LNCaP clone FGC (cell line): ENCODE results near the gene DAAM2.

Source experiments
- DNase-seq: peaks from one replicate; pipeline ENCODE4 v3.0.0-alpha.2; 2011; ENCODE audit warnings: low read depth
- H3K4me3 ChIP-seq: 2 replicates; pipeline ENCODE4 v1.5.1; 2011; ENCODE audit warnings: mild to moderate bottlenecking, low read depth, low read length, control low read depth
- TF ChIP-seq, protein P1 (sequence below): IDR thresholded peaks from 2 replicates; pipeline ENCODE4 v1.5.1; 2012; ENCODE audit warnings: mild to moderate bottlenecking; ENCODE audit not compliant: control insufficient read depth, insufficient read depth; ENCODE audit errors: extremely low read depth

Gene DAAM2

DNA sequence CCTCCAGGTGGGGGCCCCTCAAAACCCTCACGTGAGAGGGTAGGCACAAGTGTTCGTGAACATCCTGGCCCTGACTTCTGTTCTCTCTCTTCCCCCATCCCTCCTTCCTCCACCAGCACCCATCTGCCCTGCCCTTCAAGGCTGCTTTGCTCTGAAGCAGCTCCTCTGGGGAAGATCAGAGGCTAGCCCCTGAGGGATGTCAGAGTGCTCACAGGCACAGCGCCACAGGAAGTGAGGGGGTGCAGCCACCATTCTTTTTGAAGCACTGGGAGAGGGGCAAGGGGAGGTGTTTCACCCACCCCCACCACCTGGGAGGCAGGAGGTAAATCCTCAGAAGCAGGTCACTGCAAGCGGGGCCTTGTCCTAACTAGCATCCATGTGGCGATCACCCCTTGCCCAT is 130.6 kb downstream of the DAAM2 start:
- TF ChIP-seq, protein P1, sequence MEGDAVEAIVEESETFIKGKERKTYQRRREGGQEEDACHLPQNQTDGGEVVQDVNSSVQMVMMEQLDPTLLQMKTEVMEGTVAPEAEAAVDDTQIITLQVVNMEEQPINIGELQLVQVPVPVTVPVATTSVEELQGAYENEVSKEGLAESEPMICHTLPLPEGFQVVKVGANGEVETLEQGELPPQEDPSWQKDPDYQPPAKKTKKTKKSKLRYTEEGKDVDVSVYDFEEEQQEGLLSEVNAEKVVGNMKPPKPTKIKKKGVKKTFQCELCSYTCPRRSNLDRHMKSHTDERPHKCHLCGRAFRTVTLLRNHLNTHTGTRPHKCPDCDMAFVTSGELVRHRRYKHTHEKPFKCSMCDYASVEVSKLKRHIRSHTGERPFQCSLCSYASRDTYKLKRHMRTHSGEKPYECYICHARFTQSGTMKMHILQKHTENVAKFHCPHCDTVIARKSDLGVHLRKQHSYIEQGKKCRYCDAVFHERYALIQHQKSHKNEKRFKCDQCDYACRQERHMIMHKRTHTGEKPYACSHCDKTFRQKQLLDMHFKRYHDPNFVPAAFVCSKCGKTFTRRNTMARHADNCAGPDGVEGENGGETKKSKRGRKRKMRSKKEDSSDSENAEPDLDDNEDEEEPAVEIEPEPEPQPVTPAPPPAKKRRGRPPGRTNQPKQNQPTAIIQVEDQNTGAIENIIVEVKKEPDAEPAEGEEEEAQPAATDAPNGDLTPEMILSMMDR = no peak
- DNase-seq = no peak
- H3K4me3 ChIP-seq = peak overlapping the region; percentile 27

GRCh38 chr6:39923394-39923793 is 131.2 kb downstream of the DAAM2 start:
- TF ChIP-seq, protein P1 = no peak
- peak; percentile 80 for DNase-seq

DNA sequence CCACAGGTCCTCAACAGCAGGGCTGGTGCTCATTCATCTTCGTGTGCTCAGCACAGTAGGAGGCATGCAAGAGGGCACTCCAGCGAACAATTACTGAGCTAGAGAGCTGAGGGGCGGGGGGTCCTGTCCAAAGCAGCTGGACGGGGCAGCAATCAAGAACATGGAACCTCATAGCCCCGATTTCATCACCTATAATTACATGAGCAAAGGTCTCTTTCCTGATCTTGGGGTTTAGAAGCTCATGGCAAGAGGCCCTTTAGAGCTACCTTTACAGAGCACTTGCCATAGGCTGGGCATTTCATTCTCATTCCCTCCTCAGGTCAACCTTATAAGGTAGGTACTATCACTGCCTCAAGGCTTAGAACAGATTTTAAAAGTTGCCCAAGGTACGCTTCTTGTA is 131.7 kb downstream of the DAAM2 start:
- H3K4me3 ChIP-seq = no peak overlapping the region
- no peak for DNase-seq
- TF ChIP-seq, protein P1 = no peak

More at GRCh38 chr6:39923394-39923793, 131.2 kb downstream of the DAAM2 start:
- peak overlapping the region; percentile 27 for H3K4me3 ChIP-seq

DNA sequence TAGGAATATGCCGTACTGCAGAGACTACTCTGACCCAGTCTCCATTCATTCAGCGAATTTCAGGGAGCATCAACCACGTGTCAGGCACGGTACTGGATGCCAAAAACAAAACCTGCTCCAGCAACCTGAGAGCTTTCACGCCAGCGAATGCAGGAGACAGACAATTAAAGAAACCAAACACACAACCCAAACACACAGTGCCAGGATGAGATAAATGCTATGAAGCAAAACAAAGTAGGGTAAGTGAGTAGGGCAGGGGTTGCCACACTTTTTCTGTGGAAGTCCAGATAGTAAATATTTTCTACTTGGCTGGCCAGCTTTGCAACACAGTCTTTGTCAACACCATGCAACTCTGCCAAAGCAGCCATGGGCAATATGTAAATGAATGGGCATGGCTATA is 132.1 kb downstream of the DAAM2 start:
- TF ChIP-seq, protein P1 = no peak
- DNase-seq = peak; percentile 47
- H3K4me3 ChIP-seq = no peak overlapping the region

GRCh38 chr6:39925191-39925930 is 133.2 kb downstream of the DAAM2 start:
- TF ChIP-seq, protein P1 = no peak
- DNase-seq = no peak
- H3K4me3 ChIP-seq = no peak overlapping the region

DNA sequence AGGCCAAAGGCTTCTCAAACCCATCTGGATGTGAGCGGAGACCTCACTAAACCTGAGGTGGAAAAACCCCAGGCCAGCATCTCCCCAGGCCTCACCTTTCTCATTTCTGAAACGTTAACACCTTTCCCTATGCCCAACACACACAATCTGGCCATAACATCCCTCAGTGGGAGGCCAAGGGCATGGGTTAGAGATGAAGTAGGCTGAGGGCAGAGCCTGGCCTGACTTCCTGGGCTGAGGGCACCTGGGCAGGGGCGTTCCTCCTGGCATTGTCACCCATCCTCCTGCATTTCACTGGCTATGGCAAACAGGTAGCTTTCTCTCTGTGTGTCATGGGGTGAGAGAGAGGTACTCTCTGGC is 133.7 kb downstream of the DAAM2 start:
- TF ChIP-seq, protein P1 = no peak
- no peak overlapping the region for H3K4me3 ChIP-seq
- DNase-seq = no peak

DNA sequence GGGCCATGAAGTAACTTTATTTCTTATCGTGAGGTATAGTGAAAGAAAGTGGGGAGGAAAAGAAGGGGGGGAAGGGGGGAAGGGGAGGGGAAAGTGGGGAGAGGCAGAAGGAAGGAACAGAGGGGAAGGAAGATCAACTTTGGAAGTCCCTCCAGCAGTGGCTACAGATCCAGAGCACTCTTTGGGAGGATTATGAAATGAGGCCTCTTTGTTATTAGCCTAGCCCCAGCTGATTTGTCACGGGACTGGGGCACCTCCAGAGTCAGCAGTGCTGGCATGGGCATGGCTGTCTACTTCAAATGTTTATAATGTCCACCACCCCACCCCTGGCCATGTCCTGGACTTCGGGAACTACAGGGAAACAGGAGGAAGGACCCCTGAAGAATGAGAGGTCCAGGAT is 134.5 kb downstream of the DAAM2 start:
- no peak for DNase-seq
- H3K4me3 ChIP-seq = no peak overlapping the region
- TF ChIP-seq, protein P1 = no peak
